Measurements from ENCODE around the gene GNPNAT1. TPM values are rescaled to one million over a fixed set of nuclear protein-coding genes. Genes with fewer than 3 reads are reported as not detected.

The GNPNAT1 gene
- total RNA-seq, 2 donors from 2014 or later = 34.3 to 62.9 TPM

- no peak for TF ChIP-seq CTCF (IDR thresholded peaks at IDR 0.05)
- H3K9ac ChIP-seq (ENCODE audit: low read depth in 2 of 2, low read length in 2 of 2) = no peak overlapping the region
- H3K27ac ChIP-seq = no peak overlapping the region
Measured at GRCh38 chr14:52801014-52801712, 9.8 kb upstream of the GNPNAT1 start.

GRCh38 chr14:52798826-52799225, 7.4 kb upstream of the GNPNAT1 start:
- no peak overlapping the region for H3K27ac ChIP-seq
- DNase-seq = no peak
- no peak overlapping the region for H3K9ac ChIP-seq (ENCODE audit: low read depth in 2 of 2, low read length in 2 of 2)
- no peaks in the 10 kb centered on the region for H3K9me3 ChIP-seq
- no peak for TF ChIP-seq CTCF (IDR thresholded peaks at IDR 0.05)
- no peaks in the 10 kb centered on the region for H3K4me1 ChIP-seq
- H3K27me3 ChIP-seq = no peaks in the 10 kb centered on the region
- no peak overlapping the region for H3K4me3 ChIP-seq
- intact Hi-C loops (cut with DNase I) = no loop called here
- no peaks in the 10 kb centered on the region for H3K36me3 ChIP-seq

More at GRCh38 chr14:52801014-52801712, 9.8 kb upstream of the GNPNAT1 start:
- Histone ChIP-seq H3K27me3 (no peaks in the 10 kb centered on the region), H3K4me3 (no peak overlapping the region), H3K9me3 (no peaks in the 10 kb centered on the region), H3K36me3 (no peaks in the 10 kb centered on the region), H3K4me1 (no peaks in the 10 kb centered on the region)
- DNase-seq = no peak
- intact Hi-C loops (cut with DNase I) = no loop called here

GRCh38 chr14:52797653-52798052, 6.2 kb upstream of the GNPNAT1 start:
- Histone ChIP-seq H3K27ac (no peak overlapping the region), H3K9me3 (no peaks in the 10 kb centered on the region), H3K9ac (ENCODE audit: low read depth in 2 of 2, low read length in 2 of 2) (no peak overlapping the region), H3K36me3 (no peaks in the 10 kb centered on the region), H3K4me1 (no peaks in the 10 kb centered on the region), H3K4me3 (no peak overlapping the region), H3K27me3 (no peaks in the 10 kb centered on the region)
- TF ChIP-seq CTCF (IDR thresholded peaks at IDR 0.05) = no peak
- no peak for DNase-seq
- intact Hi-C loops (cut with DNase I) = no loop called here

GRCh38 chr14:52793061-52793460, 1.7 kb upstream of the GNPNAT1 start:
- DNase-seq = no peak
- H3K27ac ChIP-seq = no peak overlapping the region
- no peaks in the 10 kb centered on the region for H3K36me3 ChIP-seq
- intact Hi-C loops (cut with DNase I) = no loop called here
- H3K9me3 ChIP-seq = no peaks in the 10 kb centered on the region
- TF ChIP-seq CTCF (IDR thresholded peaks at IDR 0.05) = no peak
- H3K4me1 ChIP-seq = no peaks in the 10 kb centered on the region
- H3K9ac ChIP-seq (ENCODE audit: low read depth in 2 of 2, low read length in 2 of 2) = no peak overlapping the region
- H3K27me3 ChIP-seq = no peaks in the 10 kb centered on the region
- H3K4me3 ChIP-seq = no peak overlapping the region

- H3K4me3 ChIP-seq = peak overlapping the region; percentile 77
- intact Hi-C loops (cut with DNase I) = no loop called here
- no peaks in the 10 kb centered on the region for H3K9me3 ChIP-seq
- DNase-seq = no peak
- no peaks in the 10 kb centered on the region for H3K36me3 ChIP-seq
- H3K27ac ChIP-seq = peak overlapping the region; percentile 89
- peak overlapping the region; percentile 34 to 53 for H3K9ac ChIP-seq (ENCODE audit: low read depth in 2 of 2, low read length in 2 of 2)
- H3K27me3 ChIP-seq = no peaks in the 10 kb centered on the region
- no peaks in the 10 kb centered on the region for H3K4me1 ChIP-seq
- no peak for TF ChIP-seq CTCF (IDR thresholded peaks at IDR 0.05)
Measured at GRCh38 chr14:52792097-52792415, 649 bp upstream of the GNPNAT1 start.

All from colonic mucosa (tissue), 4 donors.